Heart left ventricle (tissue), 13 donors: ENCODE results near the gene NEURL1.

Experiments
- CTCF ChIP-seq, 12 donors: fragments of 200-600 bp; sonication (generic) in 4 of 12; IDR thresholded peaks; one replicate each; pipeline versions ENCODE4 v1.5.0 to v1.8.0; 2018 to 2022; ENCODE audit warnings: antibody characterized with exemption in 12 of 12, mild to moderate bottlenecking in 5 of 12
- POLR2A ChIP-seq, 2 donors: fragments of 450-650 bp; IDR thresholded peaks; one replicate each; pipeline ENCODE4 v1.6.1; 2017; ENCODE audit warnings: antibody characterized with exemption in 2 of 2, mild to moderate bottlenecking in 2 of 2, moderate library complexity in 2 of 2
- donor health status: ischemic (EF 13 %, LVEDD 7.1; RV severe dilation, severe dysfunction).
- donor health status: DM: no; HTN: yes; CAD: no.
- donor health status: DM: no; HTN: no; CAD: no.
- donor health status: ischemic (EF 25% LVEDD 6.9; RV normal size, moderate dysfunction).
- donor health status: ischemic (EF 25% LVEDD 5.7; RV mildly dilated, moderate dysfunction).
- donor health status: ischemic (EF 35%, LVEDD 5.7; RV mildly dilated, moderate dysfunction).
- donor health status: nonischemic (EF 11% LVEDD 7.7; RV severe dilation, severe dysfunction).
- donor health status: DM: yes; HTN: yes; CAD: no.
- donor health status: PGD.
- donor health status: ischemic (EF 29% LVEDD 5.4; RV normal size, mild dysfunction).
- donor health status: nonischemic (EF 23%, LVEDD 6.1; RV moderate dilation, normal function).

GRCh38 chr10:103613616-103614015 lies 120.1 kb downstream of the NEURL1 start:
- no peak for TF ChIP-seq CTCF (IDR thresholded peaks at IDR 0.05)
- no peak for TF ChIP-seq POLR2A (IDR thresholded peaks at IDR 0.05)
